ENCODE results near the gene ZNF773.

ZNF773 gene

GRCh38 chr19:57527136-57527881, 27.6 kb downstream of the ZNF773 start, which contains the start of gene ZNF549:
Gene ZNF549, plus strand, starts transcription at chr19:57527356. Its CDS starts 218 bp downstream, at chr19:57527574.
- no peak for TF ChIP-seq EZH2phosphoT487 (IDR thresholded peaks at IDR 0.05; ENCODE audit: low read depth)
- no peak for TF ChIP-seq CTCF (IDR thresholded peaks at IDR 0.05; ENCODE audit: low read depth, low read length)
- H3K27ac ChIP-seq (ENCODE audit: low read length) = peak within 1 kb of the TSS; percentile 36
- peaks cover 5% of the 10 kb centered on the region; the same call in 1 of the 2 replicates for H3K9me3 ChIP-seq (ENCODE audit: insufficient read depth, low read length)
- H3K4me3 ChIP-seq (ENCODE audit: low read length) = peak within 1 kb of the TSS; percentile 87
- H3K27me3 ChIP-seq (ENCODE audit: low read depth, low read length) = no peaks in the 10 kb centered on the region
- peaks cover 8% of the 10 kb centered on the region for H3K4me1 ChIP-seq (ENCODE audit: low read length)
- H3K9ac ChIP-seq (ENCODE audit: low read length) = peak within 1 kb of the TSS; percentile 79
- peaks cover 32% of the 10 kb centered on the region for H3K79me2 ChIP-seq (ENCODE audit: low read length)
- peak within 1 kb of the TSS; percentile 95 for H2AFZ ChIP-seq (ENCODE audit: low read depth, low read length)
- peak within 1 kb of the TSS; percentile 98 for H3K4me2 ChIP-seq (ENCODE audit: low read length)
- H3K36me3 ChIP-seq (replicated peaks; ENCODE audit: low read depth, low read length) = peaks cover 28% of the 10 kb centered on the region
- no peaks in the 10 kb centered on the region for H4K20me1 ChIP-seq (ENCODE audit: insufficient read depth, low read length)

- no peaks in the 10 kb centered on the region for H3K4me1 ChIP-seq (ENCODE audit: low read length)
- no peak overlapping the region for H3K4me2 ChIP-seq (ENCODE audit: low read length)
- H3K27me3 ChIP-seq (ENCODE audit: low read depth, low read length) = no peaks in the 10 kb centered on the region
- peaks cover 99% of the 10 kb centered on the region for H3K36me3 ChIP-seq (replicated peaks; ENCODE audit: low read depth, low read length)
- H2AFZ ChIP-seq (ENCODE audit: low read depth, low read length) = no peak overlapping the region
- TF ChIP-seq EZH2phosphoT487 (IDR thresholded peaks at IDR 0.05; ENCODE audit: low read depth) (no peak), CTCF (IDR thresholded peaks at IDR 0.05; ENCODE audit: low read depth, low read length) (no peak)
- no peak overlapping the region for H3K9ac ChIP-seq (ENCODE audit: low read length)
- no peaks in the 10 kb centered on the region for H4K20me1 ChIP-seq (ENCODE audit: insufficient read depth, low read length)
- peaks cover 4% of the 10 kb centered on the region; the same call in 1 of the 2 replicates for H3K79me2 ChIP-seq (ENCODE audit: low read length)
- H3K27ac ChIP-seq (ENCODE audit: low read length) = no peak overlapping the region
- peaks cover 51% of the 10 kb centered on the region for H3K9me3 ChIP-seq (ENCODE audit: insufficient read depth, low read length)
- H3K4me3 ChIP-seq (ENCODE audit: low read length) = no peak overlapping the region
Measured at GRCh38 chr19:57537953-57538547, 38.3 kb downstream of the ZNF773 start.

- Histone ChIP-seq H2AFZ (ENCODE audit: low read depth, low read length) (no peak overlapping the region), H3K4me2 (ENCODE audit: low read length) (no peak overlapping the region), H3K79me2 (ENCODE audit: low read length) (0 out of 2 replicates have a peak, but pooled peaks cover 2% of the 10 kb centered on the region), H3K27ac (ENCODE audit: low read length) (no peak overlapping the region), H3K9me3 (ENCODE audit: insufficient read depth, low read length) (peaks cover 64% of the 10 kb centered on the region), H4K20me1 (ENCODE audit: insufficient read depth, low read length) (no peaks in the 10 kb centered on the region), H3K27me3 (ENCODE audit: low read depth, low read length) (no peaks in the 10 kb centered on the region), H3K4me3 (ENCODE audit: low read length) (no peak overlapping the region), H3K9ac (ENCODE audit: low read length) (no peak overlapping the region), H3K36me3 (replicated peaks; ENCODE audit: low read depth, low read length) (peaks cover 98% of the 10 kb centered on the region), H3K4me1 (ENCODE audit: low read length) (no peaks in the 10 kb centered on the region)
- TF ChIP-seq CTCF (IDR thresholded peaks at IDR 0.05; ENCODE audit: low read depth, low read length) = no peak
- TF ChIP-seq EZH2phosphoT487 (IDR thresholded peaks at IDR 0.05; ENCODE audit: low read depth) = no peak
Measured at GRCh38 chr19:57546513-57546912, 46.8 kb downstream of the ZNF773 start.

- no peak overlapping the region for H2AFZ ChIP-seq (ENCODE audit: low read depth, low read length)
Measured at GRCh38 chr19:57552432-57552831, 52.7 kb downstream of the ZNF773 start.

More at GRCh38 chr19:57552432-57552831, 52.7 kb downstream of the ZNF773 start:
- Histone ChIP-seq H3K79me2 (ENCODE audit: low read length) (peaks cover 2% of the 10 kb centered on the region; the same call in 1 of the 2 replicates), H3K4me2 (ENCODE audit: low read length) (no peak overlapping the region), H3K36me3 (replicated peaks; ENCODE audit: low read depth, low read length) (peaks cover 90% of the 10 kb centered on the region), H3K4me1 (ENCODE audit: low read length) (no peaks in the 10 kb centered on the region), H4K20me1 (ENCODE audit: insufficient read depth, low read length) (0 out of 2 replicates have a peak, but pooled peaks cover 3% of the 10 kb centered on the region), H3K9me3 (ENCODE audit: insufficient read depth, low read length) (peaks cover 25% of the 10 kb centered on the region), H3K4me3 (ENCODE audit: low read length) (no peak overlapping the region), H3K9ac (ENCODE audit: low read length) (no peak overlapping the region), H3K27ac (ENCODE audit: low read length) (no peak overlapping the region), H3K27me3 (ENCODE audit: low read depth, low read length) (no peaks in the 10 kb centered on the region)
- TF ChIP-seq EZH2phosphoT487 (IDR thresholded peaks at IDR 0.05; ENCODE audit: low read depth) (no peak), CTCF (IDR thresholded peaks at IDR 0.05; ENCODE audit: low read depth, low read length) (no peak)

Measured in OCI-LY3 (cell line).